Prostate gland (tissue), 2 donors: Measurements from ENCODE around the gene FAM241B.

Experiments used
- POLR2A ChIP-seq: fragments of 450-650 bp; IDR thresholded peaks from one replicate; pipeline ENCODE4 v1.6.1; 2016; ENCODE audit warnings: antibody characterized with exemption, mild to moderate bottlenecking
- POLR2AphosphoS5 ChIP-seq: sonication (generic); formaldehyde crosslinking; IDR thresholded peaks from one replicate; pipeline ENCODE4 v1.6.1; 2017; ENCODE audit warnings: antibody characterized with exemption
- TF ChIP-seq, protein P1 (sequence below), 4 experiments: fragments of 200-600 bp in 2 of 4; fragments of 450-650 bp in 2 of 4; sonication (generic) in 2 of 4; IDR thresholded peaks; 1 replicate in 3 of 4; 2 replicates in 1 of 4; pipeline ENCODE4 v1.5.1; 2016 to 2019; ENCODE audit warnings: antibody characterized with exemption in 4 of 4, mild to moderate bottlenecking in 2 of 4, moderate library complexity in 2 of 4

DNA sequence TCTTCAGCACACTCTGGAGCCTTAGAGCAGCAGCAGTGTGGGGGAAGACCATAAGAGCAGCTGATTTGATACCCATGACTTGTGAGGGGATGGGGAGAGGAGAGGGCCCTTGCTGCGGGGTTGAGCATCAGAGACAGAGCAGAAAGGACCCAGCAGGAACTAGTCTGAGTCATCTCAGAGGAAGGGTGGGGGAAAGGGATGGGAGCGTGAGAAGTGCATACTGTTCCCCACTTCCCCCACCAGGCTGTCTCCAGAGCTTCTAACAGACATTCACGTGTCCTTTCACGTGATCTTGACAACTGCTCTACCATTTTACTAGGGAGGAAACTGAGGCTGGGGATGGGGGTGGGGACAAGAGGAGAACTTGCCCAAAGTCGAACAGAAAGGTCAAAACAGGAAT is 38.7 kb downstream of the FAM241B start:
- TF ChIP-seq, protein P1, sequence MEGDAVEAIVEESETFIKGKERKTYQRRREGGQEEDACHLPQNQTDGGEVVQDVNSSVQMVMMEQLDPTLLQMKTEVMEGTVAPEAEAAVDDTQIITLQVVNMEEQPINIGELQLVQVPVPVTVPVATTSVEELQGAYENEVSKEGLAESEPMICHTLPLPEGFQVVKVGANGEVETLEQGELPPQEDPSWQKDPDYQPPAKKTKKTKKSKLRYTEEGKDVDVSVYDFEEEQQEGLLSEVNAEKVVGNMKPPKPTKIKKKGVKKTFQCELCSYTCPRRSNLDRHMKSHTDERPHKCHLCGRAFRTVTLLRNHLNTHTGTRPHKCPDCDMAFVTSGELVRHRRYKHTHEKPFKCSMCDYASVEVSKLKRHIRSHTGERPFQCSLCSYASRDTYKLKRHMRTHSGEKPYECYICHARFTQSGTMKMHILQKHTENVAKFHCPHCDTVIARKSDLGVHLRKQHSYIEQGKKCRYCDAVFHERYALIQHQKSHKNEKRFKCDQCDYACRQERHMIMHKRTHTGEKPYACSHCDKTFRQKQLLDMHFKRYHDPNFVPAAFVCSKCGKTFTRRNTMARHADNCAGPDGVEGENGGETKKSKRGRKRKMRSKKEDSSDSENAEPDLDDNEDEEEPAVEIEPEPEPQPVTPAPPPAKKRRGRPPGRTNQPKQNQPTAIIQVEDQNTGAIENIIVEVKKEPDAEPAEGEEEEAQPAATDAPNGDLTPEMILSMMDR (IDR thresholded peaks at IDR 0.05) = no peak
- TF ChIP-seq POLR2A (no peak), POLR2AphosphoS5 (no peak)
